GM20000 (cell line): Measurements from ENCODE around the gene SRSF8.
"Not testable (repeated sequence)": the region's sequence is repeated elsewhere in the genome, so short reads cannot be mapped to it uniquely, and the experiment has no call there.

Source experiments
- DNase-seq: peaks from one replicate; pipeline ENCODE4 v3.0.0; 2012; ENCODE audit warnings: low spot score
- TF ChIP-seq, protein P1 (sequence below): IDR thresholded peaks from 2 replicates; pipeline ENCODE4 v1.5.1; 2012; ENCODE audit warnings: mild to moderate bottlenecking, control low read depth; ENCODE audit errors: extremely low read depth, missing control alignments

SRSF8 gene

DNA sequence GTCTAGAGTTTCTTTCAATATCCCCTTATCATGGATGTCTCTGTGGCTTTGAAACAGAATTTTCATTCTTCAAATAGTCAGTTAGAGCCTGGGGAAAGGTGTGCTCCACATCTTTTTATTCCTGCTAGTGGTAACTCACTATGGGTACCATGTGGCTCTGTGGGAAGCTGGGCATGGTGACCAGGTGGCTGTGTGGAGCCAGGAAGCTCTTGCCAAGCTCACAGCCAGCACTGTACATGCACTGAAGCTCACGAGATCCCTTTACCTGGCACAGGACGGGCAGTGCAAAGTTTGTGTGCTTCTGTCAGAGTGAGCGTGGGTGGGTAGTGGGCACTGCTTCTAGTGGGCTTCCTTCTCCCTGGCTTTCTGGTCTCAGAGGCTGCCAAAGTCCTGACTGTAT, 23.8 kb upstream of the SRSF8 start:
- TF ChIP-seq, protein P1, sequence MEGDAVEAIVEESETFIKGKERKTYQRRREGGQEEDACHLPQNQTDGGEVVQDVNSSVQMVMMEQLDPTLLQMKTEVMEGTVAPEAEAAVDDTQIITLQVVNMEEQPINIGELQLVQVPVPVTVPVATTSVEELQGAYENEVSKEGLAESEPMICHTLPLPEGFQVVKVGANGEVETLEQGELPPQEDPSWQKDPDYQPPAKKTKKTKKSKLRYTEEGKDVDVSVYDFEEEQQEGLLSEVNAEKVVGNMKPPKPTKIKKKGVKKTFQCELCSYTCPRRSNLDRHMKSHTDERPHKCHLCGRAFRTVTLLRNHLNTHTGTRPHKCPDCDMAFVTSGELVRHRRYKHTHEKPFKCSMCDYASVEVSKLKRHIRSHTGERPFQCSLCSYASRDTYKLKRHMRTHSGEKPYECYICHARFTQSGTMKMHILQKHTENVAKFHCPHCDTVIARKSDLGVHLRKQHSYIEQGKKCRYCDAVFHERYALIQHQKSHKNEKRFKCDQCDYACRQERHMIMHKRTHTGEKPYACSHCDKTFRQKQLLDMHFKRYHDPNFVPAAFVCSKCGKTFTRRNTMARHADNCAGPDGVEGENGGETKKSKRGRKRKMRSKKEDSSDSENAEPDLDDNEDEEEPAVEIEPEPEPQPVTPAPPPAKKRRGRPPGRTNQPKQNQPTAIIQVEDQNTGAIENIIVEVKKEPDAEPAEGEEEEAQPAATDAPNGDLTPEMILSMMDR = no peak
- DNase-seq = no peak

DNA sequence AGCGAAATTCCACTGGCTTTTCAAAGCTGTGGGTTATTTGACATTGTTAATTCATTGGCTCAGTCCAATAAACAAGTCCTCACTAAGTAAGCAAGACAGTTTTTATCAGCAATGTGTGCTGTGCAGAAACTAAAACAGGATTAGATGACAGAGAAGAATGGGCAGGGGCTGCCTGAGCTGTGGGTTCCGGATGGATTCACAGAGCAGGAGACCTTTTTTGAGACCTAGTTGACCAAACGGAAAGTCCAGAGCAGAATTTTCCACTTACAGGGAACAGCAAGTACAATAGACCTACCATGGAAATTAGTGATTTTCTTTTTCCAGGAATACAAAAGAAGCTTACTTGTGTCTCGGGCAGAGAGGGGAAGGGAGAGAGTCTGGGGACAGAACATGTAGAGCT, 22.7 kb upstream of the SRSF8 start:
- TF ChIP-seq, protein P1 = no peak
- no peak for DNase-seq

- no peak for DNase-seq
- TF ChIP-seq, protein P1 = no peak
Observed at GRCh38 chr11:95045812-95046211, 20.9 kb upstream of the SRSF8 start.

- not testable (repeated sequence) for DNase-seq
Observed at GRCh38 chr11:95049122-95049521, 17.6 kb upstream of the SRSF8 start, which contains the start of gene KDM4F. TSS of gene KDM4F (plus strand) at chr11:95049422.

GRCh38 chr11:95050595-95051202, 16.0 kb upstream of the SRSF8 start:
- TF ChIP-seq, protein P1 = no peak
- DNase-seq = no peak

- DNase-seq = no peak
- TF ChIP-seq, protein P1 = no peak
Observed at GRCh38 chr11:95054356-95054755, 12.4 kb upstream of the SRSF8 start.

GRCh38 chr11:95055283-95055897, 11.3 kb upstream of the SRSF8 start:
- peak; percentile 48 for DNase-seq
- TF ChIP-seq, protein P1 = no peak

DNA sequence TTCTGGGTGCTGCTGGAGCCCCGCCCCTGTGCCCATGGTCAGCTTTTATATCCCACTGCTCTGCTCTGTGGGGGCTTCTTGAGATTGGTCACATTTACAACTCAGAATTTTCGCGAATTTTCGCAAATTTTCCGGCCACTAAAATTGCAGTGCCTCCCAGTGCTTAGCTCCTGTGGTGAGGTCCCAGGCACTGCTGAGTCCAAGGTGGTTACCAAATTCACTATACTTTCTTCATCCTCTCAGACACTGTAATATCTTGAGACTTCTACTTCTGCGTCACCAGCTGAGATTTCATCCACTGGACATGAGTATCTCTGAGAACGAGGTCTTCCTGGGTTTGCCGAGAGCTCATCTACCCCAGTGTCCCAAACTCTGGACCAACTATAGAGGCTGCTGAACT, 8.8 kb upstream of the SRSF8 start:
- TF ChIP-seq, protein P1 = no peak
- no peak for DNase-seq
